Stimulated activated naive CD8-positive, alpha-beta T cell treated with anti-CD3 and anti-CD28 coated beads, Interleukin-15, Interleukin-2, amounts not matched to agents 100 ng/mL and 50 ng/mL, for 24 hours (primary cell): ENCODE results near the gene SSTR4.

Experiments used
- H3K27ac Mint-ChIP-seq: one replicate; pipeline ENCODE4 v1.8.0; 2021; ENCODE audit warnings: mild to moderate bottlenecking, mixed read lengths
- H3K27me3 Mint-ChIP-seq: one replicate; pipeline ENCODE4 v1.8.0; 2021; ENCODE audit warnings: mixed read lengths
- H3K36me3 Mint-ChIP-seq: one replicate; pipeline ENCODE4 v1.8.0; 2021; ENCODE audit warnings: low read depth, mixed read lengths
- H3K4me1 Mint-ChIP-seq: one replicate; pipeline ENCODE4 v1.8.0; 2021; ENCODE audit warnings: low read depth, mixed read lengths
- H3K4me3 Mint-ChIP-seq: one replicate; pipeline ENCODE4 v1.8.0; 2021; ENCODE audit warnings: mild to moderate bottlenecking, mixed read lengths
- H3K9me3 Mint-ChIP-seq: one replicate; pipeline ENCODE4 v1.8.0; 2021; ENCODE audit warnings: mixed read lengths

The SSTR4 gene

DNA sequence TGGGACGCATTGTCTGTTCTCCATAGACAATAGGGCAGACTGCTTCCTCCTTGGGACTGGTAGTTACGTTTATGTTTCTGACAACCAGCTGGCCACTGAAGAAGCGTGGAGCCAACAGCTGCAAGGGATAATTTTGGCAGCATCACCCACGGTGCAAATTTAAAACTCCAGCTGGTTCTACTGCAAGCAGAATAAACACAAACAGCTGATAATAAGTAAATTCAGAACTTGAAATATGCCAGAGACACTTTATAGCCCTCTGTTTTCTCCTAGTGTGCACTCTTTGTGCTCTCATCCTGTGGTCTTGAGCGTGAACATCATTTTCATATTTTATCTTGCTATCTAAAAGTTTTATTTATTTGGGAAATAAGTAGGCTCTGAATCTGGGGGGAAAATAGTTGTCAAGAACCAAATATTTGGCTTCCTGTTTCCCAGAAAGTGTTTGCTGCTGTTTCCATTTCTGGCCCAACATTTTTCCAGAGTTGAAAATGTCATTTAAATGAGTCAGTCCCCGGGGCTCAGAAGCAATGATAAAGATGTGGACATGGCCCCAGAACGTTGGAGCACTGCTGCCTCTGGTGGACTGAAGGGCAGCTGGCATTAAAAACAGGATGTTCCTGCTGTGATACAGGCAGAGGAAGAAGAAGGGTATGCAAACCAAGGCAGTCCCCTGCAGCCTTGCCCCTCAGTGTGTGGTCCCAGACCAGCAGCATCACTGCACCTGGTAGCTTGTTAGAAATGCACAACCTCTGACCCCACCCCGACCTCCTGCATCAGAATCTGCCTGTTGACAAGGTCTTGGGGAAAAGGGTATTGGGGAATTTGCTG, 26.8 kb downstream of the SSTR4 start:
- no peak overlapping the region for H3K27ac Mint-ChIP-seq
- no peaks in the 10 kb centered on the region for H3K9me3 Mint-ChIP-seq
- no peaks in the 10 kb centered on the region for H3K4me1 Mint-ChIP-seq
- peaks cover 3% of the 10 kb centered on the region for H3K27me3 Mint-ChIP-seq
- H3K4me3 Mint-ChIP-seq: no peak overlapping the region
- no peaks in the 10 kb centered on the region for H3K36me3 Mint-ChIP-seq

DNA sequence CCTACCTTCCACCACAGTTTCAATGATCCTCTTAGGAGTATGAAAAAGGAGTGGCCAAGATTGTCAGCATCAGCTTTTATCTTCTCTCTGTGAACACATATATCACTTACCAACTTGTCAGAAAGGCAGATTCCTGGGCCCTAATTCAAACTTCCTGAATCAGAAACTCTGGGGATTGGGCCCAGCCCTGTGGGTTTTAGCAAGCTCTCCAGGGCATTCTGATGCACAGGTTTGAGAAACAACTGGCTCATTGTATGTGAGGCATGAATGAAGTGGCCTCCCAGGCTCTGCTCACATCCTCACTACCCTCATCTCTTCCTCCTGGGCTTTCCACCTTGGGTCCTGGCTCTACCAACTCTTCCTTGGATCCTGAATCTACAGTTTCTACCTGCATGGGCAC, 27.5 kb downstream of the SSTR4 start:
- no peaks in the 10 kb centered on the region for H3K9me3 Mint-ChIP-seq
- H3K36me3 Mint-ChIP-seq: no peaks in the 10 kb centered on the region
- H3K27ac Mint-ChIP-seq: no peak overlapping the region
- H3K4me3 Mint-ChIP-seq: no peak overlapping the region
- H3K4me1 Mint-ChIP-seq: no peaks in the 10 kb centered on the region
- peaks cover 3% of the 10 kb centered on the region for H3K27me3 Mint-ChIP-seq

DNA sequence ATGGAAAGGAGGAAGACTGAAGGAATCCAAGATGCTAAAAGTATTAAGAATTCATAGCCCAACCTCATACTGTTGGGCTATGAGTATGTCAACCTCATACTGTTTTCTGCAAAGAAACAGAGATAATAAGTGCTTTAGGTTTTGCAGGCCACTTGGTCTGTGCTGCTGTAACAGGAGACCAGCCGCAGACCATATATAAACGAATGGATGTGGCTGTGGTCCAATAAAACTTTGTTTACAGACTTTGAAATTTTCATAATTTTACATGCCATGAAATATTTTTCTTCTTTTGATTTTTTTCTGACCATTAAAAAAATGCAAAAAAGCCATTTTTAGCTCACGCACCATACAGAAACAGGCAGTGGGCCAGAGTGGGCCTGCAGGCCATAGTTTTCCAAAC, 28.1 kb downstream of the SSTR4 start:
- peaks cover 3% of the 10 kb centered on the region for H3K27me3 Mint-ChIP-seq
- no peaks in the 10 kb centered on the region for H3K4me1 Mint-ChIP-seq
- no peak overlapping the region for H3K27ac Mint-ChIP-seq
- no peaks in the 10 kb centered on the region for H3K9me3 Mint-ChIP-seq
- H3K4me3 Mint-ChIP-seq: no peak overlapping the region
- H3K36me3 Mint-ChIP-seq: no peaks in the 10 kb centered on the region

DNA sequence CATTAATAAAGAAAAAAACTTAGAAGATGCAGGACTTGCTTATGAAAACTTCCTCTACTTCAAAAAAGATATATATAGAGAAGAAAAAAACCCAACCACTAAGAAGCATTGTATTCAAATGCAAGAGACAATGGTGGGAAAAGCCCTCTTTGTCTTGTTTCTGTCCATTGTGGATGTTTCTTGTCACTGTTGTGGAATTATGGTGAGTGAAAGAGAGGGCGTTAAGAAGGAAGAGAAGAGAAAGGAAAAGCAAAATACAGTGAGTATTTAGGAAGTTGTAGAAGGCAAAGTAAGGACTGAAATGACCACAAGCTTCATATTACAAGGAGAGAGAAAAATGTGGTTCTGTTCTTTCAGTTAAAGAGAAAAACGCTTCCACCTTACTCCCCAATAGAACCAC, 28.5 kb downstream of the SSTR4 start:
- Mint-ChIP-seq H3K9me3 (no peaks in the 10 kb centered on the region), H3K4me3 (no peak overlapping the region), H3K4me1 (no peaks in the 10 kb centered on the region), H3K27ac (no peak overlapping the region), H3K27me3 (peaks cover 3% of the 10 kb centered on the region), H3K36me3 (no peaks in the 10 kb centered on the region)

DNA sequence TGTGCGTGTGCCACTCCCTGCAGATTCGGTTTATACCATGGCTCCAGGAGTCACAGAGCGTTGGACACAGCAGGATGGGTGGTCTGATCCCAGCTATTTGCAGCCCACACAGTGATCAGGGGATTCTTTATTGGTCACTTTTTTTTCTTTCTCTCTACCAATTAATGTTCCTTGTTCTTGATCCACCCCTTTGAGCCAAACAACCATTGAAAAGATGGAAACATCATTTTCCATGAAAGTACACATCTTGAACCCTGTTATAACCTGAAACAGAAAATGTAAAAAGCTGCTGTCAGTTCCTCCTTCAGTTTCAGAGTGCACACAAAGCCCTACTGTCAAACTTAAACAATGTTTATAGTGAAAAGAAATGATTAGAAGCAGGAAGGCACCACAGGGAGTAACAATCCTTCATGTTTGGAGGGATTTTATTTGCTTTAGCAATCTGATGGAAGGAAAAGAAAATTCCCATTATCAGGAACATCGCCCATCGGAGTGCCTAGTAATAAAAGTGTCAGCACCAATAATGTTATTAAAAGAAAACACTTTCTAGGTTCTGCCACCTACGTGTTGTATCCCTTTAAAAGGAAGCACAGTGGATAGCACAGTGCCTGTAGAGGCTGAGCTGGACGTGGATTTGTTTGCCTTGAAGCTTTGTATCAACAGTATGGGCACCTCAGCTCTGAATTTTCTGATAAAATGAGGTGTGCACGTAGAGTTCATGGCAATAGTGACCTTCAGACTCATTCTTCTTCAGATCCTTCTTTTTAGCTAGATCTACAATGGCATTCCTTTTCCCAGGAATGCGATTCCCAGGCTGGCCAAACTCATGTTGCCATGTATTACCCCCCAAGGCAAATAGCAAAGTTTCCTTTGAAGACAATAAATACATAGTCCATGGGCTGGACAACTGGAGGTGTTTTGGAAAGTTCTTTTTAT, 30.4 kb downstream of the SSTR4 start:
- no peak overlapping the region for H3K27ac Mint-ChIP-seq
- no peaks in the 10 kb centered on the region for H3K4me1 Mint-ChIP-seq
- H3K36me3 Mint-ChIP-seq: no peaks in the 10 kb centered on the region
- peaks cover 3% of the 10 kb centered on the region for H3K27me3 Mint-ChIP-seq
- H3K9me3 Mint-ChIP-seq: no peaks in the 10 kb centered on the region
- no peak overlapping the region for H3K4me3 Mint-ChIP-seq

DNA sequence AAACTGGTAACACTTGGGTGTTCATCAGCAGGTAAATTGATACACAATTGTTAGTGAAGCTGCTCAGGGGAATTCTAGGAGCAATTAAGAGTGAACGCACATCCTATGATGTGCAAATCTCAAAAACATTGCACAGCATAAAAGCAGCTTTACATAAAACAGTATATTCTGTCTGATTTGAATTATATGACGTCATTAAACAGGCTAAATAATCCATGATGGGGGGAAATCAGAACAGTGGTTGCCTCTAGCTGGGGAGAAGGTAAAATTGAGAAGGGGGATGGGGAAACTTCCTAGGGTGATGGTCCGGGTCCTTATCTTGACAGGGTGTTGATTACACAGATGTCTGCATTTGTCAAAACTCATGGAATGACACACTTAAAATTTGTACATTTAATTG, 31.7 kb downstream of the SSTR4 start:
- H3K27ac Mint-ChIP-seq: no peak overlapping the region
- no peak overlapping the region for H3K4me3 Mint-ChIP-seq
- H3K27me3 Mint-ChIP-seq: peaks cover 3% of the 10 kb centered on the region
- H3K36me3 Mint-ChIP-seq: no peaks in the 10 kb centered on the region
- no peaks in the 10 kb centered on the region for H3K4me1 Mint-ChIP-seq
- no peaks in the 10 kb centered on the region for H3K9me3 Mint-ChIP-seq

DNA sequence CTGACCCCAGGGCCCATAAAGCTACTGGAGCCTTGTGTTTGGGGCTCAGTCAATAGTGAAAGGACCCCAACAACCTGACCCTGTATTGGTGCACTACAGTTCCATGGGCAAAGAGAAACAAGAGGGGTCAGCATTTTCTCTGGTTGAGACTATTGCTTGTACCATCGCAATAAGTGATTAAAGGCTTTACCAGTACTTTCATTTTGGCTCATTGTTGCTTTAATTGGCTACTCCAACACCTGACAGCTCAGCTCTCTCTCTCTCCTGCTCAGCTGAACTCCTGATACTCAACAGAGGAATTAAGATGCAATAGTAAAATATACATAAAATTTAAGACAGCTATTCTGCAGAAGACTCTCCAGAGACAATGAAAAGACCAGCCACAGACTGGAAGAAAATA, 33.2 kb downstream of the SSTR4 start:
- peaks cover 3% of the 10 kb centered on the region for H3K27me3 Mint-ChIP-seq
- no peaks in the 10 kb centered on the region for H3K9me3 Mint-ChIP-seq
- H3K36me3 Mint-ChIP-seq: no peaks in the 10 kb centered on the region
- no peak overlapping the region for H3K4me3 Mint-ChIP-seq
- H3K27ac Mint-ChIP-seq: no peak overlapping the region
- no peaks in the 10 kb centered on the region for H3K4me1 Mint-ChIP-seq

DNA sequence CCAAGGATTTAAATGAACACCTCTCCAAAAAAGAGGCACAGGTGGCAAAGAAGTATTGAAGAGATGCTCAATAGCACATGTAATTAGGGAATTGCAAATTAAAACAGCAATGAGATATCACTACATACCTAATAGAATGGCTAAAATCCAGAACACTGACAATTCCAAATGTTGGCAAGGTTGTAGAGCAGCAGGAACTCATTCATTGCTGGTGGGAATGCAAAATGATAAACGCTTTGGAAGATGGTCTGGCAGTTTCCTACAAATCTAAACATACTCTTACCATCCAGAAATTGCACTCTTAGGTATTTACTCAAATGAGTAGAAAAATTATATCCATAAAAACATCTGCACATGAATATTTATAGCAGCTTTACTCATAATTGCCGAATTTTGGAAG, 34.0 kb downstream of the SSTR4 start:
- no peak overlapping the region for H3K27ac Mint-ChIP-seq
- no peak overlapping the region for H3K4me3 Mint-ChIP-seq
- no peaks in the 10 kb centered on the region for H3K9me3 Mint-ChIP-seq
- no peaks in the 10 kb centered on the region for H3K4me1 Mint-ChIP-seq
- H3K27me3 Mint-ChIP-seq: peaks cover 3% of the 10 kb centered on the region
- H3K36me3 Mint-ChIP-seq: no peaks in the 10 kb centered on the region

DNA sequence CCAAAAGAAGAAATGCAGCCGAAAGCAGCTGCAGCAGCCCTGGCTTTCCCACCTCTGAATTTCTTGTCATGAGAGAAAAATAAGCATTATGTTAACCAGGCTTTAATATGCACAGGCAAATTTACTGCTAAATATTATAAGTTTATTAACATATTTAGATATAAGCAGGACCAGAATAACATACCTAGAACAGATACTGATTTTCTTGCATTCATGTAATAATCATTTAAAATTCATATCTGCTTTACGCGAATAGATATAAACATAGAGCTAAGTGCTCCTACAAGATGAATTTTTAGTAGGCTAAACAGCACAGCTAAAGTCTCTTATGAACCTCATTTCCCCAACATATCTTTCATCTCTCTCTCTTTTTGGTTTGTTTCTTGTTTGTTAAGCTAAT, 36.3 kb downstream of the SSTR4 start:
- Mint-ChIP-seq H3K27me3 (peaks cover 7% of the 10 kb centered on the region), H3K4me1 (no peaks in the 10 kb centered on the region), H3K4me3 (no peak overlapping the region), H3K9me3 (no peaks in the 10 kb centered on the region), H3K36me3 (no peaks in the 10 kb centered on the region), H3K27ac (no peak overlapping the region)

DNA sequence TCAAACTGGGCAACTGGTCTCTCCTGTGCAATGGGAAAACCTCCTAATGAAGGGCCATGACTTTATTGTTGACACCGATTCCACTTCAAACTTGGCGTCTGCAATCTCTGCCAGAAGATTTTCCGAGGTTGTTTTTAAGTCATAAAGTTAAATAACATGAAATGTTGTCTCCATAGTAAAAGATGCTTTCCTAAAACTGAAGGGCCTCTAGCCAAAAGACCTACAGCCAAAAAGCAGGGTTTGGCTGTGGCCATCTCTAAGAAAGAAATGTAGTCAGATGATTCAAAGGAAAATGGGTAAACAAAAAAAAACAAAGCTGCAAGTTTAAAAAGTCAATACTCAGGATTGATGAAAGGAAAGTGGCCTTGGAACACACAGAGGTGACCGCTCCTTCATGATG, 36.9 kb downstream of the SSTR4 start:
- Mint-ChIP-seq H3K4me3 (no peak overlapping the region), H3K27me3 (peaks cover 7% of the 10 kb centered on the region), H3K36me3 (no peaks in the 10 kb centered on the region), H3K9me3 (no peaks in the 10 kb centered on the region), H3K27ac (no peak overlapping the region), H3K4me1 (no peaks in the 10 kb centered on the region)

DNA sequence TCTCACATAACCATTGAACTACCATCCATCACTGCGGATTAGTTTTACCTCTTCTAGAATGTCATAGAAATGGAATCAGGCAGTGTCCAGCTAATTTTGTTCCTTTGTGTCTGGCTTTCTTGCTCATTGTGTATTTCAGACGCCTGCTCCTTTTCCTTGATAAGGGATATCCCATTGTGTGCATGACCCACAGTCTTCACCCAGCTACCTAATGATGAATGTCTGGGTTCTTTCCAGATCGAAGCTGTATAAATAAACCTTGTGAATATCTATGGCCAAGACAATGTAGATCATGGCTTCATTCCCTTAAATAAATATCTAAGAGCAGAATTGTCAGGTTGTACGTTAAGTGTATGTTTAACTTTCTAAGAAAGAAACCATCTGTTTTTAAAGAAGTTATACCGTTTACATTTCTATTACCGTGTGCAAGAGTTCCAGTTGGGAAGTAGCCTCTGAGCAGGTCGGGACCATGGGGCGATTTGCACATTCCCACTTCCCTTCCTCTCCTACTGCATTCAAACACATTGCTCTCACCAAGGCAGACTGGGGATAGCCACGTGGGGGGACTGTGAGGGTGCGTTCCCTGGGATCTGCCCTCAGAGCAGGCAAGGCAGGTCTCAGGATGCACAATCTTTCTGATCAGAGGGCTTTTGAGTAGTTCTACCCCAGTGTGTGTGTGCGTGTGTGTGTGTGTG, 37.9 kb downstream of the SSTR4 start:
- Mint-ChIP-seq H3K27ac (no peak overlapping the region), H3K9me3 (no peaks in the 10 kb centered on the region), H3K27me3 (peaks cover 7% of the 10 kb centered on the region), H3K4me3 (no peak overlapping the region), H3K36me3 (no peaks in the 10 kb centered on the region), H3K4me1 (no peaks in the 10 kb centered on the region)

DNA sequence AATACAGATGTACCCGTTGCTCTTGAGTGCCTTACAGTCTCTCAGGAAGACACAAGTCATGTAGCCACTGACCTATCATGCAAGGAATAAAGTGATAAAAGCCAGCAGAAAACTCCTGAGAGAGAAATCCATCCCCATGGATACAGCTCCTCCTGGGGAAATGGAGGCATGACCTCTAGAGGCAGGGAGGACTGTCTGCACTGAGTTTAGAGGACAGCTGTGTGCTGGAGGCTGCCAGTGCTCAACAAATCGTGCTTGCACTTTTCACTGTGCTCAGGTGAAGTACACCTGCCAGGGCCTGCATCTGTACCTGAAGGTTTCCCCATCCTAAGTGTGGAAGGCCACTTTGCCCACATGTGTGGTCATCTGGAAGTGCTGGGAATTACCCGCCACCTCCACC, 38.9 kb downstream of the SSTR4 start:
- Mint-ChIP-seq H3K27me3 (peaks cover 9% of the 10 kb centered on the region), H3K9me3 (no peaks in the 10 kb centered on the region), H3K4me3 (no peak overlapping the region), H3K4me1 (no peaks in the 10 kb centered on the region), H3K27ac (no peak overlapping the region), H3K36me3 (no peaks in the 10 kb centered on the region)

DNA sequence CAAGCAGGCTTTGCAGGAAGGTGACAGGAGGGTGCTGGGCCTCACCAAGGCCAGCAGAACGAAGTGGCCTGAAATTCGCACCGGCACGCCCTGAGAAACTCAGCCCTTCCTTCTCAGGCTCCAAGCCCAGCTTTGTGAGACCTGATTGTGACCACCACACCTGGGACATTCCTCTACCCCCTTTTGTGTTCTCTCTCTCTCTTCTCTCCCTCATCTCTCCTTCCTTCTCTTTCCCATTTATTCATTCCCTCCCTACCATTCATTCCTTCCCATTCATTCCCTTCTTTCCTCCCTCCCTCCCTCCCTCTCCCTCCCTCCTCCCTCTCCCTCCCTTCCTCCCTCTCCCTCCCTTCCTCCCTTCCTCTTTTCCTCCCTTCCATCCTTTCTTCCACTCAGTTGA, 42.2 kb downstream of the SSTR4 start:
- H3K27ac Mint-ChIP-seq: no peak overlapping the region
- no peaks in the 10 kb centered on the region for H3K4me1 Mint-ChIP-seq
- H3K27me3 Mint-ChIP-seq: peaks cover 6% of the 10 kb centered on the region
- no peaks in the 10 kb centered on the region for H3K9me3 Mint-ChIP-seq
- H3K4me3 Mint-ChIP-seq: no peak overlapping the region
- H3K36me3 Mint-ChIP-seq: no peaks in the 10 kb centered on the region

DNA sequence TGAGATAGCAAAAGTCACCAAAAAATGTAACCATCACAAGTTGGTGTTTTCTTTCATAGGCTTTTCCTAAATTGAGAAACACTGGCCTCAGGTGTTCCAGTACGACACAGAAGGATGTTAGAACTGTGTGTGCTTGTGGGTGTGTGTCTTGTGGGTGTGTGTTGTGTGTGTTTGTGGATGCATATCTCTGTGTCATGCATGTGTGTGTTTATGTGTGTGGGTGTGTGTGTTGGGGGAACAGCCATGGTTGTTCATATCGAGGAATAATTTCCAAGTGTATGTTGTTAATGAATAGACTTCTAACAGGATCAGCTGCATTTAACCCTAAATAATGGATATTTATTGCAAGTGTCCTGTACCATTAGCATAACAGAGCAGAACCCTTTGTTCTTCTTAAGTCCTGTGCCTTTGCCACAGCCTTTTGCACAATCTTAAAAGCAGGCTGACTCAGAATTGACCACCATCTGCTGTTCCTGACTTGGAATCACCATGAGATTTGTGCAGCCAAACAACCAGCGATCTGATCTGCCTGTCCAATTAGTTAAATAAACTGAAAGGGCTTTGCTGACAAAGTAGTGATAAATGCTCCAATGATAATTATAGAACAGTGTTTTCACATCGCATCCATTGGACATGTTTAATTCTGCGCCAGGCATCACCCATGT, 43.4 kb downstream of the SSTR4 start:
- H3K4me1 Mint-ChIP-seq: no peaks in the 10 kb centered on the region
- H3K36me3 Mint-ChIP-seq: no peaks in the 10 kb centered on the region
- H3K27me3 Mint-ChIP-seq: peaks cover 6% of the 10 kb centered on the region
- no peak overlapping the region for H3K4me3 Mint-ChIP-seq
- H3K27ac Mint-ChIP-seq: no peak overlapping the region
- H3K9me3 Mint-ChIP-seq: no peaks in the 10 kb centered on the region

DNA sequence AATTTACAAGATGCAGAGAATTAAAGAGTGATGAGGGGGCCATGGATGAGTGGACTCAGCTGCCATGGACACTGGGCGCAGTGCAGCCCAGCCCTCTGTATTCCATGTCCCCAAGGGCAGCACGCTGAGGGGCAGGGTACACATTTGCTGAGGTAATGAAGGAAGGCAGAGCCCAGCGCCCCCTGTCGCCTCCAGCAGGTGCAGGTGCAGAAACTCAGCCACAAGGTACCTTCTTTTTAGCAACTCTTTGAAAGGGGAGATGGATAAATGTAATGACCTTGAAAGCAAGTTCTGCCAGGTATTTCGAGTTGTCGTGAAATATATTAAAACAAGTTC, 43.9 kb downstream of the SSTR4 start:
- no peak overlapping the region for H3K4me3 Mint-ChIP-seq
- no peak overlapping the region for H3K27ac Mint-ChIP-seq
- no peaks in the 10 kb centered on the region for H3K36me3 Mint-ChIP-seq
- H3K27me3 Mint-ChIP-seq: peaks cover 6% of the 10 kb centered on the region
- no peaks in the 10 kb centered on the region for H3K4me1 Mint-ChIP-seq
- no peaks in the 10 kb centered on the region for H3K9me3 Mint-ChIP-seq
